DMS 273 treated with DMSO at 0.1 percent for 48 hours (cell line): ENCODE results near the gene LBHD1.
"Not testable (repeated sequence)": the region's sequence is repeated elsewhere in the genome, so short reads cannot be mapped to it uniquely, and the experiment has no call there.

Source experiments
- DNase-seq: peaks from one replicate; lab custom pipeline; 2025; lab: John Stamatoyannopoulos, UW

LBHD1 gene

DNA sequence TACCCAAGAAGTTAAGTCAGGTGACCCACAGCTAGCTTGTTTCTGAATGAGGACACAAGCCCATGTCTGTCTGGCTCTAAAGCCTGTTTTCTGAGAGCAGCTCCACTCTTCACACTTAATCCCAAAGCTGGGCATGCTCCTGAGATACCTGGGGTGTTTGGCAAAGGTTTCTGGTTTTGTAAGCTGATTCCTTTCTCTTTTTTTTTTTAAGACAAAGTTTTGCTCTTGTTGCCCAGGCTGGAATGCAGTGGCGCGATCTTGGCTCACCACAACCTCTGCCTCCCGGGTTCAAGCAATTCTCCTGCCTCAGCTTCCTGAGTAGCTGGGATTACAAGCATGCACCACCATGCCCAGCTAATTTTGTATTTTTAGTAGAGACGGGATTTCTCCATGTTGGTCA is 21.6 kb upstream of the LBHD1 start:
- DNase-seq = not testable (repeated sequence)

DNA sequence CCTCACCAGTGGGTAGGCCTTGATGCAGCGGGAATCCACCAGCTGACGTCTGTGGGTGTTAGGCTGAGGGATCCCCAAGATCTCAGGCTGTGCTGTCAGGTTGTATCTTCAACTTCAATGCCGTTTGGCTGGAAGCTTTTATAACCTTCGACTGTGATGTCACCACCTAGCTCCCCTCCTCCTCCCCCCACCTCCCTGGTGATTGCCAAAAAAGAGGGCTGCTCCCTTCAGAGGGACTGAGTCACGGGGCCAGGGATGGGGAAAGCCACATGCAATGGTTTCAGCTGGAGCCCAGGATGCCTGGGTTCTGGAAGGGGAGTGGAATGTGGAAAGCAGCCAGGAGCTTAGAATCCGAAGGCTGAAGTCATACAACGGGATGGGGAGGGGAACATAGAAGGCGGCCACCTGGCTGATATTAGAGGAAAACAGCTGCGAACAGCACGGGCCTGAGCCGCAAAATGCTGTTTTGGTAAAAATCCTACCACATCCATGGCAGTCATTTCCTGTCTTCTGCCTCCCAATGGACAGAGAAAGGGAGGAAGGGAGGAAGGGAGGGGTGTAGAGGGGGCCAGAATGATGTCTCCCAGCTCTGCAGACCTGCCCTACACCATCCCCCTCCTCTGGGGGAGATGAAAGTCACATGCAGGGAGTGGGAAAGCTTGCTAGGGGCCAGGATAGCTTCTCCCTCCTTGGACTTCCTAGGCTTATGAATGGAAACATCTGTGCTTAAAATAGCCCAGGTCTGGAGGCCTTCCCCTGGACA is 17.5 kb upstream of the LBHD1 start, which contains the start of gene LRRN4CL:
Gene LRRN4CL, minus strand, starts transcription at position 110 of the 763 bp plus-strand sequence. CDS start 1,022 bp downstream, outside the sequence.
- no peak for DNase-seq

DNA sequence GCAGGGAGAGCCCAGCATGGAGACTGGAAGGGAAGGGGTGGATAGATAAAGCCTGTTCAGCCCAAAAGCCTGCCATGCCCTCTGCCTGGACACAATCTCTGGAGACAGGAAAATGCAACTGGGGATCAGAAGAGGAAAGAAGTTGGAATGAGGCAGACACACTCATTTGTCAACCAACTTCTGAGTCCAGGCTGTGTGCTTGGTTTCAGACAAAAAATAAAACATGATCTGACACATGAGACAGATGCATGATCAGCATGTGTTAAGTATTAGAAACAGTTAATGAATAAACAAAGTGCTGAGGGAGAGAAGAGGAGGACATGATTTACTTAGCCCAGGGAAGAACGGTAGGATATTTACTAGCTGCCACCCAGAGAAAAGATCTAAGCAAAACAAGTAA is 16.4 kb upstream of the LBHD1 start:
- no peak for DNase-seq

- no peak for DNase-seq
Observed at GRCh38 chr11:62687508-62688396, 15.7 kb upstream of the LBHD1 start.

DNA sequence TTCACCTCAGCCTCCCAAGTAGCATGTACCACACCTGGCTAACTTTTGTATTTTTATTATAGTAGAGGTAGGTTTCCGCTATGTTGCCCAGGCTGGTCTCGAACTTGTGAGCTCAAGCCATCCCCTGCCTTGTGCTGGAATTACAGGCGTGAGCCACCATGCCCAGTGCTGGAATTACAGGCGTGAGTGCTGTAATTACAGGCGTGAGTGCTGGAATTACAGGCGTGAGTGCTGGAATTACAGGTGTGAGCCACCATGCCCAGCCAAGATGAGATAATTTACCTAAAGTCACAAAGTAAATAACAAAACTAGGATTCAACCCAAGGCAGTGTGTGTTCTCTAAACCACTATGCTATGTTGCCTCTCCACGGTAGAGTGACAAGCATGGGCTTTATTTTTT is 10.5 kb upstream of the LBHD1 start:
- DNase-seq = no peak

- peak; percentile 47 for DNase-seq
Observed at GRCh38 chr11:62680825-62681240, 8.8 kb upstream of the LBHD1 start.

GRCh38 chr11:62678770-62679696 is 7.0 kb upstream of the LBHD1 start, which contains the start of gene UBXN1:
Gene UBXN1, minus strand, starts transcription at chr11:62679073. Its CDS starts 150 bp downstream, at chr11:62678923.
- peak; percentile 49 for DNase-seq

GRCh38 chr11:62678433-62678769 is 6.3 kb upstream of the LBHD1 start:
- DNase-seq = no peak

GRCh38 chr11:62677714-62678113 is 5.6 kb upstream of the LBHD1 start:
- DNase-seq = no peak

DNA sequence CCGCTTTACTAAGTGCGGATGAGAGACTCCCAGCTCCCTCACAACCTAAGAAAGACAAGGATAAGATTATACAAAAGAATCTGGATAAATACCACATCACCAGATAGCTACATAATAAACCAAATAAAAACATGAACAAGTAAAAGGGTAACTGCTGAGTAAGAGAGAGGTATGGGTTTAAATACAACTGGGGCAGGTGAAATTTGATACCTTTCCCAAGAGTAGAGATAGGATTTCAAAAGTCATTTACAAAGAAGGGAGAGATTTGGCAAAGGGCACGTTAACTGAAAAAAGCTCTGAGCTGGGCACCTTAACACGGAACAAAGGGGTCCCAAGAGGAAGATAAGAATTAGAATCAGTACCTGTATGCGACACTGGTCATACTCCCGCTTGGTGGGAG is 5.1 kb upstream of the LBHD1 start:
- peak; percentile 5 for DNase-seq

- no peak for DNase-seq
Observed at GRCh38 chr11:62676698-62677097, 4.6 kb upstream of the LBHD1 start.

GRCh38 chr11:62675415-62675814 is 3.3 kb upstream of the LBHD1 start:
- not testable (repeated sequence) for DNase-seq

GRCh38 chr11:62673196-62673525 is 1.1 kb upstream of the LBHD1 start:
- no peak for DNase-seq

- DNase-seq = no peak
Observed at GRCh38 chr11:62671236-62671607, 845 bp downstream of the LBHD1 start.

DNA sequence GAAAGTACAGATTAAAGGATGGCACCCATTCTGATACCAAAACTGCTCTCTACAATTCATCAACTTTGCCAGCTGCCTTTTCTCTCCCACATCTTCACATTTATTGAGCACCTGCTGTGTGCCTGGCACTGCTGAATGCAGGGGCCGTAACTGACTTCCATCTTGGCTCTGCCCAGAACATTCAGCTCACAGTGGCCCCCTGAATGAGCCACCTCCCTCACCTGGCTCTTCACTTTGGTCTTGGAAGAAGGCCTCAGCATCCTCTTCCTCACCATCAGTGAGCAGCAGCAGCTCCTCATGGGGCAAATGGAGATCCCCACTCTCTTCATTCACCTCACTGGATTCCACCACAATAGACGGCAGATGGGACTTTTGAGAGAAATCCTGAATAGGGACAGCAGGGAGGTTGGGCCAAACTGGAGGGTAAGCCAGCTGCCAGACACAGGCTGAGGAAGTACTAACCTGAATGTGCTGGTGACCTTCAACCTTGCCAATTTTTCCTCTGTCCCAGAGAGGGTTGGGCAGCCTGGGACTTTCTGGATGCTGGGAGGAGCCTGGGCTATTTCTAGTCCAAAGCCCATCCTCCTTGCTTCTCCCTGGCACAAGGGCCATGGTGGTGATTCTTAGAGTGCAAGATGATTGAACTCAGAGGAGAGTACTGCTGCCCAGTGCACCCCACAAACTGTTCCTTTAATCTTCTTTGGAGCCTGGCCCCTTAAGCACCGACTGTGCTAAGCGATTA is 2.5 kb downstream of the LBHD1 start:
- DNase-seq = peak; percentile 66

DNA sequence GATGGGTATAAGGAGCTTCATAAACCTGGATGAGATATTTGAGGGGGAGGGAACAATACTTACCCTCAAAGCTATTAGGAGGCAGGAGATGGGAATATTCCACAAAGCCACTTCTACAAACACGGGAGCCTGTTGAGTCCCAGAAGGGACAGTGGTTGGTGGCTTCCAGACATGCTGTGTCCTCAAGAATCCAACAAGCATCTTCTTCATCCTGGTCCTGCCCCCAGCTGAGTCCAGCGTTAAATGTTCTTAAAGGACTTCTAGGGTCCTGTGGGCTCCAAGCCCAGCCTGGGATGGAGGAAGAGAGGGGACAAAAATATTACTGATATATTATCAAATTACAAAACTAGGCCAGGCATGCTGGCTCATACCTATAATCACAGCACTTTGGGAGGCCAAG is 4.6 kb downstream of the LBHD1 start:
- no peak for DNase-seq

DNA sequence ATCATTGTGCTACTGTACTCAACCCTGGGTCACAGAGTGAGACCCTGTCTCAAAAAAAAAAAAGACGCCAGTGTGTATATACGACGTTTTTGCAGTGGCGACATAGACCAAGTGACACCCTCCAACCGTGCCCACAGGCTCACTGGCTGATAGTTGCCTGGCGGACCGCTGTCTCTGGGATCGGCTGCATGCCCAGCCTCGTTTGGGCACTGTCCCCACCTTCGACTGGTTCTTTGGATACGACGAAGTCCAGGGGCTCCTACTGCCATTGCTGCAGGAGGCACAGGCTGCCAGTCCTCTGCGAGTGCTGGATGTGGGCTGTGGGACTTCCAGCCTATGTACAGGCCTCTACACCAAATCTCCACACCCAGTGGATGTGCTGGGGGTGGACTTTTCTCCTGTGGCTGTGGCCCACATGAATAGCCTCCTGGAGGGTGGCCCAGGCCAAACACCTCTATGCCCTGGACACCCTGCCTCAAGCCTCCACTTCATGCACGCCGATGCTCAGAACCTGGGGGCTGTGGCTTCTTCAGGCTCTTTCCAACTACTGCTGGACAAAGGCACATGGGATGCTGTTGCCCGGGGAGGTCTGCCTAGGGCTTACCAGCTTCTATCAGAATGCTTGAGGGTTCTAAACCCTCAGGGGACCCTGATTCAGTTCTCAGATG is 5.7 kb downstream of the LBHD1 start:
- no peak for DNase-seq

DNA sequence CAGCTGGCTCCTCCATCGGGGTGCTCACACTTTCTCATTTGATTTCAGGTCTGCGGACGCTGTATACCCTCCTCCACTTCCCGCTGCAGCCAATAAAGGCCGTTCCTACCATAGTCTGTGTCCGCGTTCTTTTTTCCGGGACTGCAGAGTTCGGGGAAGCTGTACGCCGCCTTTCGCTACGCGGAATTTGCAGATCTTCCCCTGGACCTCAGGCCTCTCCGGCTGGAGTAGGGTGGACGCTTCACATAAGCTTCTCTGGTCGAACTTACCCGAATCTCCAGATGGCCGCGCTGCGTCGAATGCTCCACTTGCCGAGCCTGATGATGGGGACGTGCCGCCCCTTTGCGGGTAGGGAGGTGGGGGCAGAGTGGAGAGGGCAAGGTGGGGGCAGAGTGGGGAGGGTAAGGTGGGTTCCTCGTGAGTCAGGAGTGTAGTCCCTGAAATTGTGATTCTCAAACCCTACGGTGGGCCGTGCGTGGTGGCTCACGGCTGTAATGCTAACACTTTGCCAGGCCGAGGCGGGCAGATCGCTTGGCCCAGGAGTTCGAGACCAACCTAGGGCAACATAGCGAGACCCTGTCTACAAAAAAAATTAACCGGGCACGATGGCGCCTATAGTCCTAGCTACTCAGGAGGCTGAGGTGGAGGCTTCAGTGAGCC is 6.3 kb downstream of the LBHD1 start:
- no peak for DNase-seq

DNA sequence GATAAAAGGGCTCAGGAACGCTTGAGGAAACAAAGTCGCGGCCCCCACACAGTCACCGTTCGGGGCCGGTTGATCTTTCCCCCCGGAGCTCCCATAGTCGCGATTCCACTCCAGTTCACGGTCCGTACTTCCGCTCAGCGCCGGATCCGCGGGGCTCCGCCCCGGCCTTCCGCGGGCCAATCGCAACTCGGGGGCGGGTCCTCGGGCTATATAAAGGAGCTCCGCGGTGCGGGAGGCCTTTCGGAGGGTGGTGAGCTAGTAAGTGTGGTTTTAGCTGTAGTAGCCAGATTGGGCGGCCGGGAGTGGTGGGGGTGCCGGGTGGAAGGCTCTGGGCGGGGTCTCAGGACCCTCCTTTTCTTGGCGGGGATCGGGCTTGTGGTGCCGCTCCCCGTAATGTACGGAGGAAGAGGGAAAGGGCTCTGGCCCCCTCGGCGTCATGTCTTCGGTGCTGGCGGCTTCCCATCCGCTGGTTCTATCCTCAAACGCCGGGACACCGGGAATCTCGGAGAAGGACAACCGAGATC is 6.9 kb downstream of the LBHD1 start, which contains the start of the genes C11orf98 and CSKMT:
Gene C11orf98, minus strand, starts transcription at position 136 of the 524 bp plus-strand sequence. Its CDS starts 41 bp downstream, at position 95.
Gene CSKMT, plus strand, starts transcription at position 238 of the 524 bp plus-strand sequence. CDS start 568 bp downstream, outside the sequence.
- DNase-seq = peak; percentile 82
